Measurements from ENCODE around the gene OR13G1. TPM values are rescaled to one million over a fixed set of nuclear protein-coding genes. Genes with fewer than 3 reads are reported as not detected.
A peak's percentile ranks its signal among the peaks of the same experiment; 100 is the strongest.

Gene OR13G1
- total and polyA plus RNA-seq, 8 donors: not detected

DNA sequence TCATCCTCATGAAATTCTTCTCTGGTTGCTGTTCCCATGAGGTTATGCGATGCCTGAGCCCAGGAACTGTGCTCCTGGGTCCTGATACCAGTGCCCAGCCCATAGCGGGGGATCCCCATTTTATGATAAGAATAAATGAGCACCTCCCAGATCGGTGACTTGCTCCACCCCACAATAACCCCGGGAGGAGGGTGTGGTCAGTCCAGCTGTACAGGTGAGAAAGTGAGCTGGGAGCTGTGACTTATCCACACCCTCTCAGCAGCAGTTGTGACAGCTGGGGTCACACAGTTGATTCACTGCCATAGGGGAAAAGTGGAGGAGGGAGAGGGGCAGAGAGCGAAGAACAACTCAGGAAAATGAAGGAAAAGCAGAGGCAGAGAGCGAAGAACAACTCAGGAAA, 40.8 kb downstream of the OR13G1 start:
- peak overlapping the region in 1 of 4 donors; percentile 42 for H3K4me3 ChIP-seq
- H3K4me1 ChIP-seq: no peaks in the 10 kb centered on the region
- TF ChIP-seq, protein P1, sequence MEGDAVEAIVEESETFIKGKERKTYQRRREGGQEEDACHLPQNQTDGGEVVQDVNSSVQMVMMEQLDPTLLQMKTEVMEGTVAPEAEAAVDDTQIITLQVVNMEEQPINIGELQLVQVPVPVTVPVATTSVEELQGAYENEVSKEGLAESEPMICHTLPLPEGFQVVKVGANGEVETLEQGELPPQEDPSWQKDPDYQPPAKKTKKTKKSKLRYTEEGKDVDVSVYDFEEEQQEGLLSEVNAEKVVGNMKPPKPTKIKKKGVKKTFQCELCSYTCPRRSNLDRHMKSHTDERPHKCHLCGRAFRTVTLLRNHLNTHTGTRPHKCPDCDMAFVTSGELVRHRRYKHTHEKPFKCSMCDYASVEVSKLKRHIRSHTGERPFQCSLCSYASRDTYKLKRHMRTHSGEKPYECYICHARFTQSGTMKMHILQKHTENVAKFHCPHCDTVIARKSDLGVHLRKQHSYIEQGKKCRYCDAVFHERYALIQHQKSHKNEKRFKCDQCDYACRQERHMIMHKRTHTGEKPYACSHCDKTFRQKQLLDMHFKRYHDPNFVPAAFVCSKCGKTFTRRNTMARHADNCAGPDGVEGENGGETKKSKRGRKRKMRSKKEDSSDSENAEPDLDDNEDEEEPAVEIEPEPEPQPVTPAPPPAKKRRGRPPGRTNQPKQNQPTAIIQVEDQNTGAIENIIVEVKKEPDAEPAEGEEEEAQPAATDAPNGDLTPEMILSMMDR (IDR thresholded peaks at IDR 0.05): no peak
- no peak overlapping the region for H3K27ac ChIP-seq
- FAIRE-seq (no peak), DNase-seq (no peak), ATAC-seq (peak in 2 of 4 donors; percentile 12 to 24)
- 67% methylated on average over 6 of the region's 6 CpGs for WGBS, 2 donors
- intact Hi-C loops (cut with DNase I): no loop called here
- no peaks in the 10 kb centered on the region for H3K9me3 ChIP-seq
- H3K36me3 ChIP-seq: no peaks in the 10 kb centered on the region
- H3K27me3 ChIP-seq: no peaks in the 10 kb centered on the region

DNA sequence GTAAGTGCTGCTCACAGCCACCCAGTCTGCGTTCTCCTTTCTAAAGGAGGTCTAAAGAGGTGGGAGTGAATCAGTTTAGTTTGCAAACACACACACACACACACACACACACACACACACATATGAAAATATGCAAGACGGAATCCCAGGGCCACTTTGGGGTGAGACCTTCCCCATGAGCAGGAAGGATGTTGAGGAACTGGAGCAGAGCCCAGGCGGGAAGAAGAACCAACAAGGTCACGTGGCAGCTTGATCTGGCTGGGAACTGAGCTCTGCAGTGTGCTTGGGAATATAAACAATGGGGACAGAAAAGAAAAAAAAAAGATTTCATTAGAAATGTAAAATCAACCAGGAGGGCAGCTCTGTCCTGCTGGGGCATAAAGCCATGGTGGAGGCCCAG, 41.5 kb downstream of the OR13G1 start:
- FAIRE-seq (no peak), ATAC-seq (no peak), DNase-seq (no peak)
- no peaks in the 10 kb centered on the region for H3K9me3 ChIP-seq
- no peaks in the 10 kb centered on the region for H3K27me3 ChIP-seq
- no peak overlapping the region for H3K4me3 ChIP-seq
- no peaks in the 10 kb centered on the region for H3K4me1 ChIP-seq
- no peak overlapping the region for H3K27ac ChIP-seq
- 47 to 63% methylated on average over 4 of the region's 4 CpGs for WGBS, 2 donors
- intact Hi-C loops (cut with DNase I): no loop called here
- TF ChIP-seq, protein P1 (IDR thresholded peaks at IDR 0.05): no peak
- H3K36me3 ChIP-seq: no peaks in the 10 kb centered on the region

DNA sequence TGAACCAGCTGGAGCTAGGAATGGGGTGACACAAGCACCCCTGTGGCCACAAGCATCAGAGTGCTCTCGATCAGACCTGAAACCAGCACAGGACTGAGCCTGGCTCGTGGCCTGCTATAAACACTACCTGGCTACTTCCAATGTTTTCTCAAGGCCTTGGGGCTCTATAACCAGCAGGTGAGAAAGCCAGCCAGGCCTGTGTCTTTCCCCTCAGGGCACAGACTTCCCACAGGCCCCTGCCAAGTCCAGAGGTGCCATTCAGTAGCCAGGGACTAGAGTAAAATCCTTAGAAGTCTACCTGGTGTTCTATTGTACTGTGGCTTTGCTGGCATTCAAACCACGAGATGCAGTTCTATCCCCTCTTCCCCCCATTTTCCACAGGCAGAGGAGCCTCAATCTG, 51.6 kb downstream of the OR13G1 start:
- no peak for FAIRE-seq
- H3K27me3 ChIP-seq: no peaks in the 10 kb centered on the region
- 30 to 33% methylated on average over 3 of the region's 3 CpGs for WGBS, 2 donors
- H3K9me3 ChIP-seq: no peaks in the 10 kb centered on the region
- TF ChIP-seq, protein P1 (IDR thresholded peaks at IDR 0.05): no peak
- intact Hi-C loops (cut with DNase I): no loop called here
- no peaks in the 10 kb centered on the region for H3K4me1 ChIP-seq
- H3K36me3 ChIP-seq: no peaks in the 10 kb centered on the region
- H3K4me3 ChIP-seq: no peak overlapping the region
- DNase-seq: no peak
- no peak overlapping the region for H3K27ac ChIP-seq
- ATAC-seq: no peak

Other genes with a start within 250 kb of the OR13G1 start
- gene OR2B11, start 221.6 kb downstream of the OR13G1 start, total RNA-seq: not detected
- gene OR2B11, start 221.6 kb downstream of the OR13G1 start, polyA plus RNA-seq: not detected
- gene OR2C3, start 143.3 kb downstream of the OR13G1 start, total RNA-seq: not detected
- under 1 TPM in 1 of 2 donors, not detected in 1; 0.02 TPM for gene OR2C3, start 143.3 kb downstream of the OR13G1 start, polyA plus RNA-seq
- gene GCSAML, start 130.6 kb downstream of the OR13G1 start, total RNA-seq: under 1 TPM in 4 of 6 donors, not detected in 2; 0.03 to 0.37 (median 0.29) TPM
- gene GCSAML, start 130.6 kb downstream of the OR13G1 start, polyA plus RNA-seq: under 1 TPM in 1 of 2 donors, not detected in 1; 0.09 TPM
- gene OR2G2, start 91.4 kb downstream of the OR13G1 start, total RNA-seq: not detected
- gene OR2G2, start 91.4 kb downstream of the OR13G1 start, polyA plus RNA-seq: not detected
- not detected for gene OR2G3, start 74.2 kb downstream of the OR13G1 start, total RNA-seq
- not detected for gene OR2G3, start 74.2 kb downstream of the OR13G1 start, polyA plus RNA-seq
- gene OR6F1, start 36.9 kb upstream of the OR13G1 start, total RNA-seq: not detected
- not detected for gene OR6F1, start 36.9 kb upstream of the OR13G1 start, polyA plus RNA-seq
- under 1 TPM in 1 of 6 donors, not detected in 5; 0.28 TPM for gene OR14K1, start 58.9 kb upstream of the OR13G1 start, total RNA-seq
- gene OR14K1, start 58.9 kb upstream of the OR13G1 start, polyA plus RNA-seq: not detected
- not detected for gene OR14A2, start 68.4 kb upstream of the OR13G1 start, total RNA-seq
- not detected for gene OR14A2, start 68.4 kb upstream of the OR13G1 start, polyA plus RNA-seq
- gene OR1C1, start 80.8 kb upstream of the OR13G1 start, total RNA-seq: not detected
- gene OR1C1, start 80.8 kb upstream of the OR13G1 start, polyA plus RNA-seq: not detected
- not detected for gene OR14A16, start 144.4 kb upstream of the OR13G1 start, total RNA-seq
- gene OR14A16, start 144.4 kb upstream of the OR13G1 start, polyA plus RNA-seq: not detected
- gene OR11L1, start 162.2 kb upstream of the OR13G1 start, total RNA-seq: not detected
- gene OR11L1, start 162.2 kb upstream of the OR13G1 start, polyA plus RNA-seq: not detected
- gene TRIM58, start 177.4 kb upstream of the OR13G1 start, total RNA-seq: under 1 TPM; 0.04 to 0.47 (median 0.14) TPM
- under 1 TPM; 0.08 to 0.14 TPM for gene TRIM58, start 177.4 kb upstream of the OR13G1 start, polyA plus RNA-seq
- gene OR2W3, start 215.8 kb upstream of the OR13G1 start, total RNA-seq: under 1 TPM in 1 of 6 donors, not detected in 5; 0.23 TPM
- under 1 TPM in 1 of 2 donors, not detected in 1; 0.09 TPM for gene OR2W3, start 215.8 kb upstream of the OR13G1 start, polyA plus RNA-seq
- not detected for gene OR2T8, start 240.5 kb upstream of the OR13G1 start, total RNA-seq
- not detected for gene OR2T8, start 240.5 kb upstream of the OR13G1 start, polyA plus RNA-seq
- not detected for gene OR2AJ1, start 245.2 kb upstream of the OR13G1 start, total RNA-seq
- not detected for gene OR2AJ1, start 245.2 kb upstream of the OR13G1 start, polyA plus RNA-seq

All from pancreas (tissue), 10 donors.